GM19328 (cell line): ENCODE results near the gene MATN4.

Experiments used
- ATAC-seq: cut with Tn5 transposase; IDR thresholded peaks from one replicate; pipeline ENCODE4 v1.9.1; 2021; ENCODE audit warnings: mild to moderate bottlenecking, moderate library complexity; ENCODE audit not compliant: unreplicated experiment

MATN4 gene

GRCh38 chr20:45293041-45294002, 14.8 kb downstream of the MATN4 start:
- ATAC-seq, result no peak

- ATAC-seq, result no peak
These were observed 15.8 kb downstream of the MATN4 start for GRCh38 chr20:45292343-45292742.

GRCh38 chr20:45291526-45291925, 16.6 kb downstream of the MATN4 start:
- no peak for ATAC-seq

GRCh38 chr20:45290677-45291355, 17.3 kb downstream of the MATN4 start:
- no peak for ATAC-seq

- ATAC-seq, result no peak
These were observed 18.0 kb downstream of the MATN4 start for GRCh38 chr20:45289942-45290676.

GRCh38 chr20:45288860-45289259, 19.2 kb downstream of the MATN4 start:
- ATAC-seq, result no peak

- no peak for ATAC-seq
These were observed 19.7 kb downstream of the MATN4 start for GRCh38 chr20:45288376-45288775.

- no peak for ATAC-seq
These were observed 24.5 kb downstream of the MATN4 start for GRCh38 chr20:45283551-45284057.

- no peak for ATAC-seq
These were observed 25.2 kb downstream of the MATN4 start for GRCh38 chr20:45282700-45283550.

- no peak for ATAC-seq
These were observed 28.1 kb downstream of the MATN4 start for GRCh38 chr20:45279992-45280391.

GRCh38 chr20:45275338-45275737, 32.8 kb downstream of the MATN4 start:
- ATAC-seq, result no peak

GRCh38 chr20:45269754-45270270, 38.3 kb downstream of the MATN4 start:
- no peak for ATAC-seq

- no peak for ATAC-seq
These were observed 39.0 kb downstream of the MATN4 start for GRCh38 chr20:45269056-45269455.

- no peak for ATAC-seq
These were observed 39.6 kb downstream of the MATN4 start for GRCh38 chr20:45268531-45268930.

GRCh38 chr20:45266977-45267376, 41.1 kb downstream of the MATN4 start:
- no peak for ATAC-seq

- no peak for ATAC-seq
These were observed 44.4 kb downstream of the MATN4 start for GRCh38 chr20:45263556-45264266.

GRCh38 chr20:45258664-45259063, 49.4 kb downstream of the MATN4 start:
- no peak for ATAC-seq

- ATAC-seq, result no peak
These were observed 49.8 kb downstream of the MATN4 start for GRCh38 chr20:45258259-45258658.

- ATAC-seq, result no peak
These were observed 50.4 kb downstream of the MATN4 start for GRCh38 chr20:45257711-45258110.
